ENCODE results near the gene C10orf90.

The C10orf90 gene

DNA sequence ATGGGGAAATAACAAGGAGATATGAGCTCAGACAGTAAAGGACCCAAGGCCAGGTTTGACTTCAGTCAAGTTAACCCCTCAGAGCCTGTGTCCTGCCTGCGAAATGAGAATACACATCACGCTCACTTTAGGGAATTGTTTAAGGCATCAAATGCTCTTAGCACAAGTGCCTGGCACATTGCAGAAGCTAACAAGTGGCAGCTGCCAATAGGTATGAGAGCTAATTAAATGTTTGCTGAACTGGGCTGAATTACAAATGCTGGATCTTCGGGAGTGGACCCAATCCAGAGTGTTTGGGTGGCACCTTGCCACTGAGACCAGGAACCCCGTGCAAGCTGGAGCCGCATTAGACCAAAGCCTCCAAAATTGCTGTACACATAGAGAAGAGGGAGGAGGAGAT lies 136.8 kb downstream of the C10orf90 start:
- TF ChIP-seq SIN3A (IDR thresholded peaks at IDR 0.05; ENCODE audit: borderline replicate concordance, insufficient read depth, low read length) (no peak), REST (IDR thresholded peaks at IDR 0.05; ENCODE audit: insufficient read depth in 1 of 2, low read depth in 2 of 2, low read length in 2 of 2) (no peak), TAF1 (IDR thresholded peaks at IDR 0.05; ENCODE audit: borderline replicate concordance, insufficient read depth, low read length) (no peak), FOXP2 (optimal IDR thresholded peaks at IDR 0.05; ENCODE audit: borderline replicate concordance, extremely low read depth, extremely low read length, insufficient read depth) (no peak), POLR2AphosphoS5 (IDR thresholded peaks at IDR 0.05; ENCODE audit: low read depth, low read length) (no peak)

DNA sequence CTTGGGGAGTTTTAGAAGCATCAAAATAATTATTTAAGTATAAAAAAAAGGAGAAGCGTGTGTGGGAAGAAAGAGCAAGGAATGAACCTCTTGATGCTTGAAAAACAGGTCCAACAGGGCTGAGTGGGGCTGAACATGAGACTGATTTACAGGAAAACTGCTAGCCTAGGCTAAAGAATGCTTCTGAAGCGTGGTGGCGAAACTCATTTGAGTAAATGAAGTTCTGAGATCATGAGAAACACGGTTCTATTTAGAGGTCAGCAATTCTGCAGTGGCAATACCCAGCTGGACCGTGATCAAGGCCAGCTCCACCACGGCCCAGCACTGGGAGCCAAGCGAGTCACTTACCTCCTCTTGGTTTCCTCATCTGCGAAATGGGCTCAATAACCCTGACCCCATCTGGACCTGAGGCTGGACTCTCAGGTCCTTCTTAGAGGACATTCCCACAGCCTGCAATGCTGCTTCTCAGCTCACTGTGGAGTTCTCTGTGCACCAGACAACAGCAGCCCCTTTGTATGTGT lies 142.1 kb downstream of the C10orf90 start:
- no peak for TF ChIP-seq REST (IDR thresholded peaks at IDR 0.05; ENCODE audit: insufficient read depth in 1 of 2, low read depth in 2 of 2, low read length in 2 of 2)
- no peak for TF ChIP-seq FOXP2 (optimal IDR thresholded peaks at IDR 0.05; ENCODE audit: borderline replicate concordance, extremely low read depth, extremely low read length, insufficient read depth)
- no peak for TF ChIP-seq POLR2AphosphoS5 (IDR thresholded peaks at IDR 0.05; ENCODE audit: low read depth, low read length)
- TF ChIP-seq TAF1 (IDR thresholded peaks at IDR 0.05; ENCODE audit: borderline replicate concordance, insufficient read depth, low read length): no peak
- no peak for TF ChIP-seq SIN3A (IDR thresholded peaks at IDR 0.05; ENCODE audit: borderline replicate concordance, insufficient read depth, low read length)

GRCh38 chr10:126527645-126528314 lies 142.7 kb downstream of the C10orf90 start:
- TF ChIP-seq FOXP2 (optimal IDR thresholded peaks at IDR 0.05; ENCODE audit: borderline replicate concordance, extremely low read depth, extremely low read length, insufficient read depth) (no peak), TAF1 (IDR thresholded peaks at IDR 0.05; ENCODE audit: borderline replicate concordance, insufficient read depth, low read length) (no peak), SIN3A (IDR thresholded peaks at IDR 0.05; ENCODE audit: borderline replicate concordance, insufficient read depth, low read length) (no peak), POLR2AphosphoS5 (IDR thresholded peaks at IDR 0.05; ENCODE audit: low read depth, low read length) (no peak), REST (IDR thresholded peaks at IDR 0.05; ENCODE audit: insufficient read depth in 1 of 2, low read depth in 2 of 2, low read length in 2 of 2) (no peak)

GRCh38 chr10:126525326-126525725 lies 145.2 kb downstream of the C10orf90 start:
- no peak for TF ChIP-seq TAF1 (IDR thresholded peaks at IDR 0.05; ENCODE audit: borderline replicate concordance, insufficient read depth, low read length)
- TF ChIP-seq REST (IDR thresholded peaks at IDR 0.05; ENCODE audit: insufficient read depth in 1 of 2, low read depth in 2 of 2, low read length in 2 of 2): no peak
- TF ChIP-seq POLR2AphosphoS5 (IDR thresholded peaks at IDR 0.05; ENCODE audit: low read depth, low read length): no peak
- no peak for TF ChIP-seq SIN3A (IDR thresholded peaks at IDR 0.05; ENCODE audit: borderline replicate concordance, insufficient read depth, low read length)
- no peak for TF ChIP-seq FOXP2 (optimal IDR thresholded peaks at IDR 0.05; ENCODE audit: borderline replicate concordance, extremely low read depth, extremely low read length, insufficient read depth)
